GM06990 (cell line): ENCODE results near the gene DAAM1.

Source experiments
- DNase-seq: peaks from one replicate; pipeline ENCODE4 v3.0.0-alpha.2; 2011; ENCODE audit not compliant: insufficient read length; ENCODE audit errors: extremely low read depth
- H3K27me3 ChIP-seq: replicated peaks from 2 replicates; pipeline ENCODE4 v1.6.0; 2011; ENCODE audit warnings: low read length; ENCODE audit not compliant: control insufficient read depth, insufficient read depth
- H3K36me3 ChIP-seq: 2 replicates; pipeline ENCODE4 v1.5.1; 2011; ENCODE audit warnings: low read length; ENCODE audit not compliant: control insufficient read depth, insufficient read depth
- H3K4me3 ChIP-seq: replicated peaks from 2 replicates; pipeline ENCODE4 v1.5.1; 2011; ENCODE audit warnings: low read depth, mild to moderate bottlenecking, control low read depth, low read length
- TF ChIP-seq, protein P1 (sequence below): IDR thresholded peaks from 2 replicates; pipeline ENCODE4 v1.5.1; 2011; ENCODE audit warnings: low read length, control low read depth, mild to moderate bottlenecking, inconsistent platforms; ENCODE audit not compliant: insufficient read depth, poor library complexity, severe bottlenecking

The DAAM1 gene

DNA sequence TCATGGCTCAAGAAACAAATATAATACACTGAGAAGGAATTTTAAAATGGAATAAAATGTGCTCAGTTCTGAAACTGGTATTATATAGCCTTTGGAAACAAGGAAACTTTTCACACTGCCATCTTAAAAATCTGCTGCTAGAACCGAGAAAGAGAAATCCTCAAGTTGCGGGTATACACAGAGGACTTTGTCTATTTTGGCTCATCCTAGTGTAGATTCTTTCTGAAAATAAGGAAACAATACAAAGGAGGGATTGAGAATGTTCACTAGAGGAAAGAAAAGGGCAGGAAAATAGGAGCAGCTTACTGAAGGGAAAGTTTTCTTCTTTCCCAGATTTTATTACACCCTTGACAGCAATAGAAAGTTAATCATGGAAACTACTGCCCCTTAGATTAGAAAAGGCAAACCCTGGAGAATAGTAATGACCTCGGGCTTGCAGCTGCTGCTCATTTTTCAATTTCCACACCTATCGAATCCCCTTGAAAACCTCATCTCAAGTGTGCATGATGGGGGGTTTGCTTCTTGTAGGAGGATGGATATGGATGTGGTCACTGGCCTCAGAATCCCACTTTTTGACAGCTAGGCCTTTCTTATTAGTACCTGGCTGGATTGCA is 104.6 kb downstream of the DAAM1 start:
- Histone ChIP-seq H3K36me3 (no peaks in the 10 kb centered on the region), H3K4me3 (no peak overlapping the region), H3K27me3 (no peaks in the 10 kb centered on the region)
- no peak for DNase-seq
- TF ChIP-seq, protein P1, sequence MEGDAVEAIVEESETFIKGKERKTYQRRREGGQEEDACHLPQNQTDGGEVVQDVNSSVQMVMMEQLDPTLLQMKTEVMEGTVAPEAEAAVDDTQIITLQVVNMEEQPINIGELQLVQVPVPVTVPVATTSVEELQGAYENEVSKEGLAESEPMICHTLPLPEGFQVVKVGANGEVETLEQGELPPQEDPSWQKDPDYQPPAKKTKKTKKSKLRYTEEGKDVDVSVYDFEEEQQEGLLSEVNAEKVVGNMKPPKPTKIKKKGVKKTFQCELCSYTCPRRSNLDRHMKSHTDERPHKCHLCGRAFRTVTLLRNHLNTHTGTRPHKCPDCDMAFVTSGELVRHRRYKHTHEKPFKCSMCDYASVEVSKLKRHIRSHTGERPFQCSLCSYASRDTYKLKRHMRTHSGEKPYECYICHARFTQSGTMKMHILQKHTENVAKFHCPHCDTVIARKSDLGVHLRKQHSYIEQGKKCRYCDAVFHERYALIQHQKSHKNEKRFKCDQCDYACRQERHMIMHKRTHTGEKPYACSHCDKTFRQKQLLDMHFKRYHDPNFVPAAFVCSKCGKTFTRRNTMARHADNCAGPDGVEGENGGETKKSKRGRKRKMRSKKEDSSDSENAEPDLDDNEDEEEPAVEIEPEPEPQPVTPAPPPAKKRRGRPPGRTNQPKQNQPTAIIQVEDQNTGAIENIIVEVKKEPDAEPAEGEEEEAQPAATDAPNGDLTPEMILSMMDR = no peak

DNA sequence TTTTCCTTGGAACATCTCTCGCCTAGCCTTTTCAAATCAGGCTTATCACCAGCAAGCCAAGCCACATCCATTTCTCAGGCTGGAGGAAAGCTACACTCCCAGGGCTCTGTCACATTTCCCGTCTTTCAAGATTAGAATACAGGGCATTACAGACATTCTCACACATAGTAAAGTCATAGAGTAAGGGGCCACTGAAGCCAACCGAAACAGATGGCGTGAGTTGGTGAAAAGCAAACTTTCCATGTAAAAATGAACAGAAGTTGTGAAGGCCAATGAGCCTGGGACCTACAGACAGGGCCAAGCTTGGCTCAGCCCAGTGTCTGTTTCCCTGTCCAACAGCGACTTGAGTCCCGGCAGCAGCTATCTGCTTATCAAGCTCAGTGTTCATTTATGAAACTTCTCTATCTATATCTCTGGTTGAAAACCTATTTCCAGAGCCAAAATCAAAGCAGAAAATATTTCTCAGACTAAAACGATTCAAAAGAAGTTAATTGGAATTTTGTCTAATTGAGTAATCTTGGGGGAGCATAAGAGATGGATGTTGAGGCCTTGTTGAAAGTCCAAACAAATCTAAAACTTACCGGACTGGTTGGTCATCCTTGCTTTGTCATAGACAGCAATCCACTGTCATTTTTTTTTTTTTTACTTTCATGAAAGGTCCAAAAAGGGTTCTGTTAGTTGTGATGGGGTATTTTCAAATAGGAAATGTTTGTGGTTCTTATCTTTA is 105.6 kb downstream of the DAAM1 start:
- Histone ChIP-seq H3K4me3 (no peak overlapping the region), H3K36me3 (no peaks in the 10 kb centered on the region), H3K27me3 (no peaks in the 10 kb centered on the region)
- TF ChIP-seq, protein P1 = no peak
- no peak for DNase-seq

DNA sequence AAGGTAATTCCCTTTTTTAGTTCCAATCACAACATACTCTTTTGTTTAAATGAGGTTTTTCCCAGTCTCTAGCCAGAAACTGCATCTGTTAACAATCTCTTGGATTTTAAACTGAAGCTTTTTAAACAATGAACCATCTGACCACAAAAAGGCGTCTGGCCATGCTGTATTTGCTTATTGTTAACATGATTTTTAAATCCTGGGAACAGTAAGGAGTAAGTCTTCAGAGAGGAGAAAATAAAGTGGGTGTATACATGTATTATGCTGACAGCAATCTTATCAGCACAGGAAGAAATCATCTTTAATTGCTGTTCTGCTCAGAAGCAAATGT is 106.2 kb downstream of the DAAM1 start:
- no peak overlapping the region for H3K4me3 ChIP-seq
- H3K36me3 ChIP-seq = no peaks in the 10 kb centered on the region
- TF ChIP-seq, protein P1 = no peak
- no peak for DNase-seq
- H3K27me3 ChIP-seq = no peaks in the 10 kb centered on the region

DNA sequence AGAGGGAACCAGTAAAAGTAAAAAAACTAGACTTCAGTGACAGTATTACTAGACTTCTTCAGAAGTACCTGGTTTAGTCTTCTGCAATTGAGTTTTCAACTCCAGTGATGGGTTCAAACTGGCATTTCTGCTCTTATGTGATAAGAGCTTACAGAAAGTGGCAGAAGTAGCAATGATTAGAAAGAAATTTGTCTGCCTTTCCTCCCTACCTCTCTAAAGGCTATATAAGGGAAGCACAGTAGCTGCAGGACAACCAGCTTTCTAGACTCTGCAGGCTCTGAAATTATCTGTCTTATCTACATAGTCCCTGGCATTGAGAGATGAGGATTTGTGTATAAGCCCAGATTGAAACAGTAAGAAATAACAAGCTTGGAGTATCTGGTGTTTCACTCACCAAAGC is 107.5 kb downstream of the DAAM1 start:
- H3K4me3 ChIP-seq = no peak overlapping the region
- DNase-seq = no peak
- H3K27me3 ChIP-seq = no peaks in the 10 kb centered on the region
- H3K36me3 ChIP-seq = no peaks in the 10 kb centered on the region
- TF ChIP-seq, protein P1 = no peak

DNA sequence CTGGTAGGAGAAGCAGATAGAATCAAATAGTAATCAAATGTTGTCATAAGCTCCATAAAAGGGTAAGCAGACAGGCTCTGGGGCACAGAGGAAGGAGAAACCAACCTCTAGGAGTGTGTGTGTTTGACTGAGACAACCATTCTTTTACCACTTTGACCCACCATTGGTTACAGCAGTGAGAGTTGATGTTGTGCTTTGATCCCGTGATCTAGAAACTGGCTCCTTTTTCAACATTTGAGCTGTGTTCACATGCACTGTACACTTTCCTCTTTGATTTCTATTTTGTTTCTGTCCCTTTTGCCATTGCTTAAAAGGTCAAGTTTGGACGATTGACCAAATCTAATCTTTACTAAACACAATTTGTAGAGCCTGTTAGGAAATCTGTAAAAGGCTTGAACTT is 108.0 kb downstream of the DAAM1 start:
- TF ChIP-seq, protein P1 = no peak
- H3K27me3 ChIP-seq = no peaks in the 10 kb centered on the region
- H3K4me3 ChIP-seq = no peak overlapping the region
- DNase-seq = no peak
- no peaks in the 10 kb centered on the region for H3K36me3 ChIP-seq
